Caco-2 (cell line): ENCODE results near the gene SMYD1. TPM values are rescaled to one million over a fixed set of nuclear protein-coding genes. Genes with fewer than 3 reads are reported as not detected.

Source experiments
- BruUV-seq: library from RNA; stranded (reverse); fragments of 400-500 nt; replicated peaks from 2 replicates; lab custom pipeline; 2021; lab: Mats Ljungman, UMichigan
- CTCF ChIA-PET: fragments of 300-600 bp; sonication (Branson Sonifier 250); formaldehyde crosslinking; loops from one replicate; lab custom pipeline; 2022; ENCODE audit warnings: antibody characterized with exemption; lab: Charles Lee
- POLR2A ChIA-PET: fragments of 300-600 bp; sonication (Branson Sonifier 250); formaldehyde crosslinking; loops from one replicate; lab custom pipeline; 2022; ENCODE audit warnings: antibody characterized with exemption; lab: Charles Lee
- DNase-seq, 2 experiments: peaks; one replicate each; pipeline versions ENCODE4 v3.0.0 to v3.0.0-alpha.2; 2020 to 2022
- H3K27me3 ChIP-seq: replicated peaks from 2 replicates; pipeline ENCODE4 v1.6.0; 2011; ENCODE audit warnings: low read length; ENCODE audit not compliant: control insufficient read depth, insufficient read depth
- H3K36me3 ChIP-seq: 2 replicates; pipeline ENCODE4 v1.5.1; 2011; ENCODE audit warnings: low read length; ENCODE audit not compliant: control insufficient read depth, insufficient read depth
- H3K4me1 ChIP-seq: fragments of 250-450 bp; sonication (Bioruptor Pico); 2 replicates; pipeline ENCODE4 v1.5.1; 2020; ENCODE audit warnings: mild to moderate bottlenecking
- H3K4me3 ChIP-seq: 2 replicates; pipeline ENCODE4 v1.5.1; 2011; ENCODE audit warnings: low read depth, mild to moderate bottlenecking, control low read depth, low read length
- H3K9me3 ChIP-seq: fragments of 250-450 bp; sonication (Bioruptor Pico); 2 replicates; pipeline ENCODE4 v1.5.1; 2020; ENCODE audit warnings: mild to moderate bottlenecking, moderate library complexity
- H3K27ac Mint-ChIP-seq: one replicate; pipeline ENCODE4 v1.8.0; 2022; ENCODE audit warnings: mixed read lengths; ENCODE audit not compliant: unreplicated experiment
- H3K27me3 Mint-ChIP-seq: one replicate; pipeline ENCODE4 v1.8.0; 2022; ENCODE audit warnings: mixed read lengths; ENCODE audit not compliant: insufficient read depth, unreplicated experiment
- H3K36me3 Mint-ChIP-seq: one replicate; pipeline ENCODE4 v1.8.0; 2022; ENCODE audit warnings: mild to moderate bottlenecking, mixed read lengths; ENCODE audit not compliant: insufficient read depth, unreplicated experiment
- H3K4me1 Mint-ChIP-seq: one replicate; pipeline ENCODE4 v1.8.0; 2022; ENCODE audit warnings: low read depth, mixed read lengths; ENCODE audit not compliant: unreplicated experiment
- H3K4me3 Mint-ChIP-seq: one replicate; pipeline ENCODE4 v1.8.0; 2022; ENCODE audit warnings: mild to moderate bottlenecking, moderate library complexity, mixed read lengths; ENCODE audit not compliant: unreplicated experiment
- H3K9me3 Mint-ChIP-seq: one replicate; pipeline ENCODE4 v1.8.0; 2022; ENCODE audit warnings: mixed read lengths; ENCODE audit not compliant: unreplicated experiment
- intact Hi-C: fragments of 100-400 bp; cut with micrococcal nuclease; formaldehyde crosslinking; loops from one replicate; pipeline ENCODE4 v1.10.0; 2022; ENCODE audit not compliant: unreplicated experiment
- total RNA-seq: library from RNA; stranded (reverse); gene quantifications from 2 replicates; pipeline ENCODE4 v1.2.3, GENCODE V29; 2022
- TF ChIP-seq, protein P1 (sequence below), 2 experiments: fragments of 200-600 bp in 1 of 2; IDR thresholded peaks; 1 replicate in 1 of 2; 2 replicates in 1 of 2; pipeline versions ENCODE4 v1.5.1 to v1.8.0; 2011 to 2022; ENCODE audit warnings: antibody characterized with exemption in 1 of 2, control low read depth in 1 of 2, inconsistent platforms in 1 of 2, low read depth in 1 of 2, low read length in 1 of 2, mild to moderate bottlenecking in 1 of 2, moderate library complexity in 1 of 2; ENCODE audit not compliant: insufficient read depth in 1 of 2, severe bottlenecking in 1 of 2, unreplicated experiment in 1 of 2

The SMYD1 gene
- total RNA-seq, 1 experiment from 2014 or later = not detected

- no peaks in the 10 kb centered on the region for H3K4me1 Mint-ChIP-seq
- Histone ChIP-seq H3K27me3 (no peaks in the 10 kb centered on the region), H3K9me3 (no peaks in the 10 kb centered on the region), H3K4me3 (no peak overlapping the region), H3K36me3 (no peaks in the 10 kb centered on the region), H3K4me1 (no peaks in the 10 kb centered on the region)
- no peaks in the 10 kb centered on the region for H3K36me3 Mint-ChIP-seq
- TF ChIP-seq, protein P1, sequence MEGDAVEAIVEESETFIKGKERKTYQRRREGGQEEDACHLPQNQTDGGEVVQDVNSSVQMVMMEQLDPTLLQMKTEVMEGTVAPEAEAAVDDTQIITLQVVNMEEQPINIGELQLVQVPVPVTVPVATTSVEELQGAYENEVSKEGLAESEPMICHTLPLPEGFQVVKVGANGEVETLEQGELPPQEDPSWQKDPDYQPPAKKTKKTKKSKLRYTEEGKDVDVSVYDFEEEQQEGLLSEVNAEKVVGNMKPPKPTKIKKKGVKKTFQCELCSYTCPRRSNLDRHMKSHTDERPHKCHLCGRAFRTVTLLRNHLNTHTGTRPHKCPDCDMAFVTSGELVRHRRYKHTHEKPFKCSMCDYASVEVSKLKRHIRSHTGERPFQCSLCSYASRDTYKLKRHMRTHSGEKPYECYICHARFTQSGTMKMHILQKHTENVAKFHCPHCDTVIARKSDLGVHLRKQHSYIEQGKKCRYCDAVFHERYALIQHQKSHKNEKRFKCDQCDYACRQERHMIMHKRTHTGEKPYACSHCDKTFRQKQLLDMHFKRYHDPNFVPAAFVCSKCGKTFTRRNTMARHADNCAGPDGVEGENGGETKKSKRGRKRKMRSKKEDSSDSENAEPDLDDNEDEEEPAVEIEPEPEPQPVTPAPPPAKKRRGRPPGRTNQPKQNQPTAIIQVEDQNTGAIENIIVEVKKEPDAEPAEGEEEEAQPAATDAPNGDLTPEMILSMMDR (IDR thresholded peaks at IDR 0.05; ENCODE audit: insufficient read depth in 1 of 2, low read depth in 1 of 2, low read length in 1 of 2, severe bottlenecking in 1 of 2, unreplicated experiment in 1 of 2) = no peak
- CTCF ChIA-PET = interaction anchor here (0.6 to 1.0 kb wide), 3 partner anchors 22 to 78 kb away, joined by 3 read pairs; no protein-coding TSS in a partner anchor
- DNase-seq = no peak
- POLR2A ChIA-PET = no interaction called here
- no TSS peak for BruUV-seq
- no peaks in the 10 kb centered on the region for H3K9me3 Mint-ChIP-seq
- H3K27ac Mint-ChIP-seq = no peak overlapping the region
- H3K27me3 Mint-ChIP-seq = no peaks in the 10 kb centered on the region
- H3K4me3 Mint-ChIP-seq = no peak overlapping the region
- intact Hi-C loops = no loop called here
These were observed 14.4 kb downstream of the SMYD1 start for GRCh38 chr2:88081924-88082608.

DNA sequence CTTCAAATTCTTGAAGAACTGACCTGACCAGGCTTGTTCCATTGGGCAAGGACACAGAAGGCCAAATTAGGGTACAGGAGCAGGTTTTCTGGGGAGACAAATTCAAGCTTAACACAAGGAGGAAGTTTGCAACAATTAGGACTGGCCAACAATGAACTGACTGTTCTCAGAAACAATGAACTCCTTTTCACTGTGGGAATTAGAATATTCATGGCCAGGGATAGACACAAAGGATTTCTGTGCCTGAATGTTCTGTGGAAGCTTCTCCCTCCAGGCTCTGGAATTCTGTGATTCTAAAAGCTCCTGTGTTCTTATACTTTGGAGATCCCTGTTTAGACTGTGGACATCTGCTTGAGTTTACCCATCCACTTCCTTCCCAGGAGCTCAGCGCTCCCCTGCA, 15.2 kb downstream of the SMYD1 start:
- H3K4me3 Mint-ChIP-seq = no peak overlapping the region
- CTCF ChIA-PET = interaction anchor here (0.6 kb wide), 2 partner anchors 25 to 77 kb away, joined by 3 read pairs; no protein-coding TSS in a partner anchor
- H3K27me3 ChIP-seq = no peaks in the 10 kb centered on the region
- TF ChIP-seq, protein P1 (IDR thresholded peaks at IDR 0.05; ENCODE audit: insufficient read depth in 1 of 2, low read depth in 1 of 2, low read length in 1 of 2, severe bottlenecking in 1 of 2, unreplicated experiment in 1 of 2) = no peak
- no peaks in the 10 kb centered on the region for H3K4me1 ChIP-seq
- H3K27ac Mint-ChIP-seq = no peak overlapping the region
- no peaks in the 10 kb centered on the region for H3K9me3 ChIP-seq
- intact Hi-C loops = no loop called here
- H3K36me3 Mint-ChIP-seq = no peaks in the 10 kb centered on the region
- no peak for DNase-seq
- no peaks in the 10 kb centered on the region for H3K27me3 Mint-ChIP-seq
- no peaks in the 10 kb centered on the region for H3K36me3 ChIP-seq
- POLR2A ChIA-PET = no interaction called here
- no peak overlapping the region for H3K4me3 ChIP-seq
- H3K9me3 Mint-ChIP-seq = no peaks in the 10 kb centered on the region
- BruUV-seq = no TSS peak
- no peaks in the 10 kb centered on the region for H3K4me1 Mint-ChIP-seq

DNA sequence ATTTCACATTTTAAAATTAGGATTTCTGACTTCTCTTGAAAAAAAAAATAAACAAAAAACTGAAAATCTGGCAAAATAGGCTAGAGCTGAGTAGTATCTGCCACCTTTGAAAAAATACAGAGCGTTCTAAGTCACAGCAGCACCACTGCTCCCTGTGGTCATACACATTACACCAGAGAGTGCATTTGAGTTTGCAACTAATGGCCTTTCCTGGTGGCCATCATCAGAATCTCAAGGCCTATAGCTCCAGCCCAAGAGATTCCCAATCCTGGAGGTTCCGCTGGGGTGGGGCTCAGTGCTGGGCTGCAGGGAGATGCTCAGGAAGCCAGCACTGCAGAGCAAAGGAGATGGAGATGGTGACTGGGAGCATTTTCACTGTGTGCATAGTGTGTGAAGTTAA, 17.5 kb downstream of the SMYD1 start:
- Mint-ChIP-seq H3K4me1 (no peaks in the 10 kb centered on the region), H3K36me3 (no peaks in the 10 kb centered on the region), H3K9me3 (no peaks in the 10 kb centered on the region), H3K4me3 (no peak overlapping the region), H3K27ac (no peak overlapping the region), H3K27me3 (no peaks in the 10 kb centered on the region)
- DNase-seq = no peak
- Histone ChIP-seq H3K36me3 (no peaks in the 10 kb centered on the region), H3K4me1 (no peaks in the 10 kb centered on the region), H3K9me3 (no peaks in the 10 kb centered on the region), H3K27me3 (no peaks in the 10 kb centered on the region), H3K4me3 (no peak overlapping the region)
- TF ChIP-seq, protein P1 (IDR thresholded peaks at IDR 0.05; ENCODE audit: insufficient read depth in 1 of 2, low read depth in 1 of 2, low read length in 1 of 2, severe bottlenecking in 1 of 2, unreplicated experiment in 1 of 2) = no peak
- CTCF ChIA-PET = interaction anchor here (0.6 kb wide), 1 partner anchor 25 kb away, joined by 3 read pairs; no protein-coding TSS in a partner anchor
- BruUV-seq = no TSS peak
- intact Hi-C loops = no loop called here
- POLR2A ChIA-PET = no interaction called here
